Osteoblast (primary cell): ENCODE data around the gene B9D2. TPM values are rescaled to one million over a fixed set of nuclear protein-coding genes. Genes with fewer than 3 reads are reported as not detected.

Experiments used
- DNase-seq: peaks from one replicate; pipeline ENCODE4 v3.0.0; 2011; ENCODE audit warnings: low spot score, mixed read lengths; ENCODE audit not compliant: insufficient read length; ENCODE audit errors: missing footprints
- H2AFZ ChIP-seq: 2 replicates; pipeline ENCODE4 v1.6.0; 2011; ENCODE audit warnings: mild to moderate bottlenecking, low read length
- H3K27ac ChIP-seq: 2 replicates; pipeline ENCODE4 v1.5.1; 2011; ENCODE audit warnings: mild to moderate bottlenecking, low read depth, low read length, moderate library complexity
- H3K27me3 ChIP-seq: 2 replicates; pipeline ENCODE4 v1.6.0; 2012; ENCODE audit warnings: mild to moderate bottlenecking, control low read depth, inconsistent platforms, low read length, moderate library complexity; ENCODE audit not compliant: insufficient read depth
- H3K36me3 ChIP-seq: 2 replicates; pipeline ENCODE4 v1.5.1; 2011; ENCODE audit warnings: mild to moderate bottlenecking, low read length, control low read depth, moderate library complexity; ENCODE audit not compliant: insufficient read depth
- H3K4me1 ChIP-seq: 2 replicates; pipeline ENCODE4 v1.5.1; 2011; ENCODE audit warnings: mild to moderate bottlenecking, low read length, control low read depth, moderate library complexity; ENCODE audit not compliant: insufficient read depth
- H3K4me2 ChIP-seq: 2 replicates; pipeline ENCODE4 v1.6.0; 2011; ENCODE audit warnings: mild to moderate bottlenecking, low read length; ENCODE audit not compliant: insufficient read depth
- H3K4me3 ChIP-seq: fragments of 200-600 bp; sonication (generic); 3 replicates; pipeline ENCODE4 v1.5.1; 2012; ENCODE audit warnings: mild to moderate bottlenecking, low read length, inconsistent platforms; ENCODE audit not compliant: insufficient read depth
- H3K79me2 ChIP-seq: 2 replicates; pipeline ENCODE4 v1.6.0; 2012; ENCODE audit warnings: mild to moderate bottlenecking, low read length, control low read depth, inconsistent platforms; ENCODE audit not compliant: insufficient read depth
- H3K9me3 ChIP-seq: 2 replicates; pipeline ENCODE4 v1.5.1; 2011; ENCODE audit warnings: low read depth, low read length, control low read depth
- H4K20me1 ChIP-seq: 2 replicates; pipeline ENCODE4 v1.6.0; 2012; ENCODE audit warnings: mild to moderate bottlenecking, low read length, control low read depth; ENCODE audit not compliant: insufficient read depth
- CTCF ChIP-seq: IDR thresholded peaks from 2 replicates; pipeline ENCODE4 v1.5.1; 2011; ENCODE audit warnings: mild to moderate bottlenecking, low read depth, low read length, moderate library complexity; ENCODE audit errors: extremely low read depth
- total RNA-seq: library from RNA; depleted of rRNA; stranded (reverse); fragments of >200 nt; gene quantifications from 2 replicates; pipeline ENCODE4 v1.2.3, GENCODE V29; 2012

B9D2 gene
- total RNA-seq, 1 donor = 6.5 TPM

- H3K4me3 ChIP-seq = peak overlapping the region; percentile 52
- peaks cover 78% of the 10 kb centered on the region for H3K4me1 ChIP-seq
- H4K20me1 ChIP-seq = no peaks in the 10 kb centered on the region
- H3K27me3 ChIP-seq = no peaks in the 10 kb centered on the region
- H3K36me3 ChIP-seq = peaks cover 8% of the 10 kb centered on the region
- peaks cover 7% of the 10 kb centered on the region for H3K79me2 ChIP-seq
- peak; percentile 94 for DNase-seq
- TF ChIP-seq CTCF = no peak
- H3K27ac ChIP-seq = peak overlapping the region; percentile 100
- H3K4me2 ChIP-seq = peak overlapping the region; percentile 76
- no peaks in the 10 kb centered on the region for H3K9me3 ChIP-seq
- peak overlapping the region; percentile 16 for H2AFZ ChIP-seq
These were observed 37.8 kb downstream of the B9D2 start for GRCh38 chr19:41325947-41326706.

- peaks cover 78% of the 10 kb centered on the region for H3K4me1 ChIP-seq
- H2AFZ ChIP-seq = no peak overlapping the region
- no peaks in the 10 kb centered on the region for H3K9me3 ChIP-seq
- TF ChIP-seq CTCF = no peak
- no peak for DNase-seq
- H3K4me3 ChIP-seq = peak overlapping the region; percentile 52
- H3K79me2 ChIP-seq = peaks cover 7% of the 10 kb centered on the region
- peak overlapping the region; percentile 76 for H3K4me2 ChIP-seq
- H3K27ac ChIP-seq = peak overlapping the region; percentile 100
- H3K36me3 ChIP-seq = peaks cover 11% of the 10 kb centered on the region
- peaks cover 1% of the 10 kb centered on the region for H4K20me1 ChIP-seq
- no peaks in the 10 kb centered on the region for H3K27me3 ChIP-seq
These were observed 38.4 kb downstream of the B9D2 start for GRCh38 chr19:41325640-41325946.

- peak overlapping the region; percentile 52 for H3K4me3 ChIP-seq
- peaks cover 12% of the 10 kb centered on the region for H3K36me3 ChIP-seq
- peak; percentile 96 for DNase-seq
- no peaks in the 10 kb centered on the region for H3K9me3 ChIP-seq
- H3K79me2 ChIP-seq = peaks cover 7% of the 10 kb centered on the region
- peak overlapping the region; percentile 76 for H3K4me2 ChIP-seq
- H2AFZ ChIP-seq = no peak overlapping the region
- peak overlapping the region; percentile 100 for H3K27ac ChIP-seq
- H3K27me3 ChIP-seq = no peaks in the 10 kb centered on the region
- H3K4me1 ChIP-seq = peaks cover 78% of the 10 kb centered on the region
- H4K20me1 ChIP-seq = peaks cover 6% of the 10 kb centered on the region
- no peak for TF ChIP-seq CTCF
These were observed 38.9 kb downstream of the B9D2 start for GRCh38 chr19:41324921-41325639.

- peaks cover 78% of the 10 kb centered on the region for H3K4me1 ChIP-seq
- H3K79me2 ChIP-seq = peaks cover 7% of the 10 kb centered on the region
- peaks cover 11% of the 10 kb centered on the region for H4K20me1 ChIP-seq
- peaks cover 16% of the 10 kb centered on the region for H3K36me3 ChIP-seq
- peak overlapping the region; percentile 76 for H3K4me2 ChIP-seq
- H3K27ac ChIP-seq = peak overlapping the region; percentile 100
- no peaks in the 10 kb centered on the region for H3K9me3 ChIP-seq
- TF ChIP-seq CTCF = no peak
- no peak overlapping the region for H2AFZ ChIP-seq
- peak overlapping the region; percentile 5 for H3K4me3 ChIP-seq
- no peaks in the 10 kb centered on the region for H3K27me3 ChIP-seq
- no peak for DNase-seq
These were observed 39.7 kb downstream of the B9D2 start for GRCh38 chr19:41324231-41324702.
